GM12878 (cell line): ENCODE results near the gene FMOD. TPM values are rescaled to one million over a fixed set of nuclear protein-coding genes. Genes with fewer than 3 reads are reported as not detected.

Experiments used
- ATAC-seq: fragments of 200-7000 bp; cut with Tn5 transposase; 3 replicates; pipeline ENCODE4 v1.9.1; 2020; ENCODE audit warnings: mild to moderate bottlenecking, moderate library complexity
- BruUV-seq: library from RNA; stranded (reverse); fragments of 400-500 nt; replicated peaks from 2 replicates; lab custom pipeline; 2021; lab: Mats Ljungman, UMichigan
- CTCF ChIA-PET: fragments of 300-600 bp; sonication (Branson Sonifier 250); formaldehyde crosslinking; extraction: SDS; loops from one replicate; lab custom pipeline; 2021; ENCODE audit warnings: inconsistent platforms; lab: Yijun Ruan, JAX
- POLR2A ChIA-PET: fragments of 350-600 bp; formaldehyde crosslinking; extraction: SDS; loops from one replicate; lab custom pipeline; 2021; ENCODE audit warnings: inconsistent platforms; lab: Charles Lee
- RAD21 ChIA-PET: fragments of 300-600 bp; sonication (Branson Sonifier 250); formaldehyde crosslinking; loops from one replicate; lab custom pipeline; 2023; ENCODE audit warnings: antibody characterized with exemption; ENCODE audit not compliant: unreplicated experiment; lab: Charles Lee
- SMC1A ChIA-PET: fragments of 300-600 bp; sonication (Branson Sonifier 250); formaldehyde crosslinking; loops from one replicate; lab custom pipeline; 2023; ENCODE audit not compliant: unreplicated experiment, uncharacterized antibody; lab: Charles Lee
- DNase-seq: peaks from one replicate; pipeline ENCODE4 v3.0.0-alpha.2; 2011; ENCODE audit warnings: low read depth, low spot score
- FAIRE-seq: peaks from 3 replicates; lab custom pipeline; 2011; peaks lifted over from hg19 to GRCh38; lab: Jason Lieb, UNC
- H2AFZ ChIP-seq: 2 replicates; pipeline ENCODE4 v1.6.0; 2011; ENCODE audit warnings: low read depth, low read length, control low read depth; ENCODE audit not compliant: control insufficient read depth
- H3K27ac ChIP-seq: 2 replicates; pipeline ENCODE4 v1.5.1; 2011; ENCODE audit warnings: control low read depth; ENCODE audit not compliant: control insufficient read depth, insufficient read depth
- H3K27me3 ChIP-seq, 2 experiments: replicated peaks in 1 of 2; 2 replicates each; pipeline versions ENCODE4 v1.6.0 to v1.6.1; 2011; ENCODE audit warnings: low read length in 1 of 2; ENCODE audit not compliant: control insufficient read depth in 2 of 2, insufficient read depth in 2 of 2
- H3K36me3 ChIP-seq, 2 experiments: 2 replicates each; pipeline ENCODE4 v1.5.1; 2011; ENCODE audit warnings: low read length in 1 of 2; ENCODE audit not compliant: control insufficient read depth in 2 of 2, insufficient read depth in 2 of 2
- H3K4me1 ChIP-seq: 2 replicates; pipeline ENCODE4 v1.6.1; 2011; ENCODE audit warnings: mild to moderate bottlenecking, low read length, moderate library complexity, mixed read lengths; ENCODE audit not compliant: control insufficient read depth, insufficient read depth
- H3K4me2 ChIP-seq: 2 replicates; pipeline ENCODE4 v1.6.0; 2011; ENCODE audit warnings: control low read depth; ENCODE audit not compliant: control insufficient read depth, insufficient read depth
- H3K4me3 ChIP-seq: fragments of 200-600 bp; sonication (generic); 2 replicates; pipeline ENCODE4 v1.5.1; 2016
- H3K79me2 ChIP-seq: 2 replicates; pipeline ENCODE4 v1.6.0; 2011; ENCODE audit warnings: low read length; ENCODE audit not compliant: control insufficient read depth, insufficient read depth
- H3K9ac ChIP-seq: 2 replicates; pipeline ENCODE4 v1.8.0; 2011; ENCODE audit warnings: low read length, control low read depth, mixed read lengths; ENCODE audit not compliant: control insufficient read depth, insufficient read depth
- H3K9me3 ChIP-seq: replicated peaks from 3 replicates; pipeline ENCODE4 v1.5.1; 2011; ENCODE audit warnings: mild to moderate bottlenecking, low read length; ENCODE audit not compliant: control insufficient read depth, insufficient read depth
- H4K20me1 ChIP-seq: 2 replicates; pipeline ENCODE4 v1.6.0; 2011; ENCODE audit not compliant: control insufficient read depth, insufficient read depth
- IKZF1 ChIP-seq: fragments of 450-650 bp; conservative IDR thresholded peaks from 2 replicates; pipeline ENCODE4 v1.6.1; 2017; ENCODE audit warnings: antibody characterized with exemption, mild to moderate bottlenecking
- WRNIP1 ChIP-seq: IDR thresholded peaks from 2 replicates; pipeline ENCODE4 v1.6.1; 2011; ENCODE audit warnings: low read depth, low read length, improper control_type of control experiment, borderline replicate concordance
- ZNF24 ChIP-seq: fragments of 450-650 bp; IDR thresholded peaks from 2 replicates; pipeline ENCODE4 v1.6.1; 2017; ENCODE audit warnings: antibody characterized with exemption, mild to moderate bottlenecking
- WGBS: methylation state at CpG from one replicate; pipeline ENCODE4 v1.1.6; 2016; ENCODE audit warnings: low lambda C conversion rate; ENCODE audit not compliant: insufficient replicate concordance, insufficient coverage; ENCODE audit errors: missing lambda C conversion rate; 5-methylcytosine and 5-hydroxymethylcytosine counted together
- in situ Hi-C: fragments of 300-500 bp; cut with MboI; formaldehyde crosslinking; loops from 9 replicates; pipeline ENCODE4 v1.14.3; 2018; ENCODE audit warnings: mixed read lengths
- intact Hi-C: fragments of 100-400 bp; cut with micrococcal nuclease; formaldehyde crosslinking; loops from one replicate; pipeline ENCODE4 v1.14.2; 2022; ENCODE audit not compliant: unreplicated experiment
- polyA plus RNA-seq, 11 experiments: library from polyadenylated mRNA; depleted of rRNA in 4 of 11; unstranded in 6 of 11; stranded (reverse) in 5 of 11; fragments of >200 nt; fragmentation: Nextera tagmentation in 4 of 11; fragmentation: Illumina TruSeq in 1 of 11; extraction: Ambion mirVana in 4 of 11; extraction: Trizol in 1 of 11; gene quantifications; 1 replicate in 1 of 11; 2 replicates in 10 of 11; pipeline versions ENCODE4 v1.2.1 to v1.2.3, GENCODE V29; 2011 to 2016; ENCODE audit warnings: inconsistent platforms in 2 of 11, missing spikeins in 2 of 11, low read depth in 1 of 11
- total RNA-seq, 4 experiments: library from RNA; depleted of rRNA in 3 of 4; stranded (reverse); fragments of >200 nt in 3 of 4; fragmentation: Illumina TruSeq in 1 of 4; extraction: Trizol in 1 of 4; gene quantifications; 2 replicates each; pipeline versions ENCODE4 v1.2.1 to v1.2.3, GENCODE V29; 2013 to 2021
- TF ChIP-seq, protein P1 (sequence below): fragments of 450-650 bp; IDR thresholded peaks from 2 replicates; pipeline ENCODE4 v1.6.1; 2017; ENCODE audit warnings: antibody characterized with exemption, mild to moderate bottlenecking, moderate library complexity

The FMOD gene
- total and polyA plus RNA-seq, 10 of the 15 experiments (the other 5 are each of a cell fraction or from before 2014, with no cell fraction given), result 0.03 to 0.26 (median 0.11) TPM; not detected in 7

GRCh38 chr1:203304391-203304918 lies 46.5 kb downstream of the FMOD start (continued):
- TF ChIP-seq, protein P1, sequence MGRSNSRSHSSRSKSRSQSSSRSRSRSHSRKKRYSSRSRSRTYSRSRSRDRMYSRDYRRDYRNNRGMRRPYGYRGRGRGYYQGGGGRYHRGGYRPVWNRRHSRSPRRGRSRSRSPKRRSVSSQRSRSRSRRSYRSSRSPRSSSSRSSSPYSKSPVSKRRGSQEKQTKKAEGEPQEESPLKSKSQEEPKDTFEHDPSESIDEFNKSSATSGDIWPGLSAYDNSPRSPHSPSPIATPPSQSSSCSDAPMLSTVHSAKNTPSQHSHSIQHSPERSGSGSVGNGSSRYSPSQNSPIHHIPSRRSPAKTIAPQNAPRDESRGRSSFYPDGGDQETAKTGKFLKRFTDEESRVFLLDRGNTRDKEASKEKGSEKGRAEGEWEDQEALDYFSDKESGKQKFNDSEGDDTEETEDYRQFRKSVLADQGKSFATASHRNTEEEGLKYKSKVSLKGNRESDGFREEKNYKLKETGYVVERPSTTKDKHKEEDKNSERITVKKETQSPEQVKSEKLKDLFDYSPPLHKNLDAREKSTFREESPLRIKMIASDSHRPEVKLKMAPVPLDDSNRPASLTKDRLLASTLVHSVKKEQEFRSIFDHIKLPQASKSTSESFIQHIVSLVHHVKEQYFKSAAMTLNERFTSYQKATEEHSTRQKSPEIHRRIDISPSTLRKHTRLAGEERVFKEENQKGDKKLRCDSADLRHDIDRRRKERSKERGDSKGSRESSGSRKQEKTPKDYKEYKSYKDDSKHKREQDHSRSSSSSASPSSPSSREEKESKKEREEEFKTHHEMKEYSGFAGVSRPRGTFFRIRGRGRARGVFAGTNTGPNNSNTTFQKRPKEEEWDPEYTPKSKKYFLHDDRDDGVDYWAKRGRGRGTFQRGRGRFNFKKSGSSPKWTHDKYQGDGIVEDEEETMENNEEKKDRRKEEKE, result no peak
- TF ChIP-seq ZNF24 (no peak), IKZF1 (peak; percentile 10)

GRCh38 chr1:203302894-203303293 lies 48.0 kb downstream of the FMOD start:
- ChIA-PET CTCF (no interaction called here), RAD21 (no interaction called here), POLR2A (no interaction called here), SMC1A (no interaction called here)
- Histone ChIP-seq H3K9me3 (no peaks in the 10 kb centered on the region), H2AFZ (no peak overlapping the region), H3K4me2 (no peak overlapping the region), H4K20me1 (peaks cover 8% of the 10 kb centered on the region), H3K36me3 (peaks cover 2 to 4% of the 10 kb centered on the region in 2 experiments), H3K27ac (no peak overlapping the region), H3K27me3 (no peaks in the 10 kb centered on the region), H3K79me2 (peaks cover 40% of the 10 kb centered on the region), H3K9ac (no peak overlapping the region), H3K4me3 (no peak overlapping the region), H3K4me1 (peaks cover 49% of the 10 kb centered on the region)
- DNase-seq (no peak), ATAC-seq (no peak), FAIRE-seq (no peak)
- in situ Hi-C loops (no loop called here), intact Hi-C loops (no loop called here)
- 90% methylated on average over 3 of the region's 3 CpGs for WGBS
- BruUV-seq, result no TSS peak
- no peak for TF ChIP-seq WRNIP1
